Adipocyte (in vitro differentiated cells): ENCODE data around the gene LRP3.

ENCODE experiments used
- DNase-seq: peaks from one replicate; pipeline ENCODE4 v3.0.0-alpha.2; 2015; ENCODE audit warnings: low read depth
- H3K27me3 ChIP-seq: replicated peaks from 2 replicates; pipeline ENCODE4 v1.7.0; 2013; ENCODE audit warnings: mild to moderate bottlenecking, low read length, moderate library complexity; ENCODE audit not compliant: control insufficient read depth, insufficient read depth
- H3K36me3 ChIP-seq: 2 replicates; pipeline ENCODE4 v1.7.0; 2013; ENCODE audit warnings: low read length, mild to moderate bottlenecking, moderate library complexity; ENCODE audit not compliant: control insufficient read depth, insufficient read depth, severe bottlenecking
- H3K4me1 ChIP-seq: 2 replicates; pipeline ENCODE4 v1.7.0; 2013; ENCODE audit warnings: mild to moderate bottlenecking, low read length, moderate library complexity; ENCODE audit not compliant: control insufficient read depth, insufficient read depth
- H3K4me3 ChIP-seq: 2 replicates; pipeline ENCODE4 v1.7.0; 2013; ENCODE audit warnings: mild to moderate bottlenecking, low read length, moderate library complexity
- H3K9ac ChIP-seq: 2 replicates; pipeline ENCODE4 v1.7.0; 2013; ENCODE audit warnings: mild to moderate bottlenecking, low read length, moderate library complexity
- H3K9me3 ChIP-seq: 2 replicates; pipeline ENCODE4 v1.7.0; 2013; ENCODE audit warnings: mild to moderate bottlenecking, low read length, moderate library complexity; ENCODE audit not compliant: control insufficient read depth

The LRP3 gene

DNA sequence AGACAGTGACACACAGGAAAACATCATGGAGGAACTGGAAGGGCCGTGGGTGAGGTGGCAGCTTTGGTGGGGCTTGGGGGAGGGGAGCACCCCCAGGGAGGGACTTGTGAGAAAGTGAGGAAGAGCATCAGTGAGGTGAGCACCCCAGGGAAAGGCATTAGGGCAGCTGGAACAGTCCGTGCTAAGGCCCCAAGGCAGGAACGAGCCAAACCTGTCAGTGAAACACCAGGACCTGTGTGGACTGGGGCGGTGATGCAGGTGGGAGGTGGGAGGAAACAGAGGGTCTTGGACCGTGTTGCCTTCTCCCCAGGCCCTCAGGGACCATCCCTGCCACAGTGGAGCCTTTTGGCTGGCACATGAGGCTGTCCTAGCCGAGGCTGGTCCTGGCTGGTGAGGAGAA lies 48.8 kb downstream of the LRP3 start:
- Histone ChIP-seq H3K27me3 (peaks cover 7% of the 10 kb centered on the region), H3K9ac (no peak overlapping the region), H3K36me3 (no peaks in the 10 kb centered on the region), H3K4me3 (no peak overlapping the region), H3K4me1 (peaks cover 12% of the 10 kb centered on the region), H3K9me3 (peaks cover 3% of the 10 kb centered on the region)
- no peak for DNase-seq

DNA sequence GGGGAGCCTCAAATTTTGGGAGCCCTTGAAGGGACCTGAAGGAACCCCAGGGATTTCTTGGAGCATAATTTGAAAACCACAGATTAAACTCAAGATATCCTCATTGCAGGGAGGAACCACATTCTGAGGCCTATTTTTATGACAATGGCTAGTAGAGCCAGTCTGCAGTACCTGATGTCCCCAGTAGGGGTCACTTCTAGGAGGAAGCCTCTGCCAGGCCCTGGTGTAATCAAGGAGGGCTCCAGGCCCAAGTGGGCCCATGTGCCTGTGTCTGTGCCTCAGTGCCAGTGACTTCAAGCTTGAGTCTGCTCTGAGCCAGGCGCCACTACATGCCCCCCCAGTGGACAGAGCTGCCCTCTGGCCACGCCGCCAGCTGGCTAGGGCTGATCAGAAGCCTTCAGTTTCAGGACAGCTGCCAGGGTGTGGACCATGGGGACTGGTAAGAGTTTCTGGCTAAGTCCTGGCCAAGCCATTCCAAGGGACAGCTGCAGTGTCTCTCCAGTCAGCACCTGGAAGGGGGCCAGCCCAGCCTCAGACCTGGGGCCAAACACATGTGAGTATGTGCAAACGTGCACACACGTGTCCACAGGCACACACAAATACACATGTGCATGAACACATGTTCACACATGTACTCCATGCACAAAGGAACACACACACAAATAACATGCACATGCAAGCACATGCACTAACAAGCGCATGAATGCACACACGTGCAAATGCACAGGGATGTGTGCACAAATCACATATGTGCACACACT lies 52.0 kb downstream of the LRP3 start:
- Histone ChIP-seq H3K9ac (no peak overlapping the region), H3K27me3 (peaks cover 7% of the 10 kb centered on the region), H3K9me3 (peaks cover 3% of the 10 kb centered on the region), H3K4me3 (no peak overlapping the region), H3K36me3 (no peaks in the 10 kb centered on the region), H3K4me1 (peaks cover 9% of the 10 kb centered on the region)
- no peak for DNase-seq

- no peak for DNase-seq
- H3K4me3 ChIP-seq, result no peak overlapping the region
- no peak overlapping the region for H3K9ac ChIP-seq
- H3K9me3 ChIP-seq, result peaks cover 3% of the 10 kb centered on the region
- peaks cover 10% of the 10 kb centered on the region for H3K27me3 ChIP-seq
- H3K4me1 ChIP-seq, result peaks cover 5% of the 10 kb centered on the region
- no peaks in the 10 kb centered on the region for H3K36me3 ChIP-seq
Observed at GRCh38 chr19:33246709-33247440, 52.7 kb downstream of the LRP3 start.

- no peak overlapping the region for H3K4me3 ChIP-seq
- DNase-seq, result no peak
Observed at GRCh38 chr19:33247441-33247819, 53.3 kb downstream of the LRP3 start.

DNA sequence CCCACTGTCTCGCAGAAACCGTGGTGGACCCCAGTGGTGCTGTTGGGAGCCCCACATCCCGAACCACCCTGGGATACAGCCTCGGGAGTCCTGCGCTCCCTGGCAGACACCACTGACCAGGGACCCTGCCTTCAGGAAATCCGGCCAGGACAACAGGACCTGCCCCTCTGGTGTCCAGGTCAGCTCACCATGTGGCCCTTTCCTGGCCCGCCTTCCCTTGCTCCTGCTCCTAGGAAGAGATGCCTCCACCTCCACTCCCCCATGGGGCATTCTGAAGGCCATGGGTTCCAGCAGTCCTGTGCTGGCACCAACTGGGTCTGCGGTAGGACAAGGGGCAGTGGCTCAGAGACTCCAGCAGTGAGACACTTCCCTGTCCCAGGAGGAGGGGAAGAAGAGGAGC lies 54.0 kb downstream of the LRP3 start:
- H3K4me3 ChIP-seq, result no peak overlapping the region
- H3K27me3 ChIP-seq, result peaks cover 7% of the 10 kb centered on the region
- no peak overlapping the region for H3K9ac ChIP-seq
- H3K9me3 ChIP-seq, result peaks cover 3% of the 10 kb centered on the region
- H3K4me1 ChIP-seq, result peaks cover 5% of the 10 kb centered on the region
- no peaks in the 10 kb centered on the region for H3K36me3 ChIP-seq
- no peak for DNase-seq

More at GRCh38 chr19:33247441-33247819, 53.3 kb downstream of the LRP3 start:
- H3K9me3 ChIP-seq, result peaks cover 3% of the 10 kb centered on the region
- H3K27me3 ChIP-seq, result peaks cover 10% of the 10 kb centered on the region
- no peak overlapping the region for H3K9ac ChIP-seq
- H3K36me3 ChIP-seq, result no peaks in the 10 kb centered on the region
- H3K4me1 ChIP-seq, result peaks cover 5% of the 10 kb centered on the region

DNA sequence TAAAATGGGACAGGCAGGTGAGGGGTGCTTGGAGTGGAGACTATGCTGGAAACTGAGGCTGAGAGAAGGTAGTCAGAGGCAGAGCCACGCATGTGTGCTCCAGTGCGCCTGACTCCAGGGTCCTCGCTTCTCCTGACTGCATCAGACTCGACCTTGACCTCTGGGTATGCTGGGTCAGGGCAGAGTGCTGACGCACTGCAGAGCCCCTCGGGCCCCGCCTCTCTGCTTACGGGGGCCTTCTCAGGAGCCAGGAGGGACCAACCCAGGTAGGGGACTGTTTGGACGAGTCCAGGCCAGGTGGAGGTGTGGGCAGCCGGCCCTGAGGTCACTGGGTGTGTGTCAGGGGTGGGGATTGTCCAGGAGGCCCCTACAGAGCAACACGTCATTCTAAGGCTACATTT lies 54.4 kb downstream of the LRP3 start:
- Histone ChIP-seq H3K27me3 (peaks cover 3% of the 10 kb centered on the region), H3K9me3 (peaks cover 3% of the 10 kb centered on the region), H3K36me3 (no peaks in the 10 kb centered on the region), H3K9ac (no peak overlapping the region), H3K4me1 (peaks cover 5% of the 10 kb centered on the region), H3K4me3 (no peak overlapping the region)
- DNase-seq, result no peak

DNA sequence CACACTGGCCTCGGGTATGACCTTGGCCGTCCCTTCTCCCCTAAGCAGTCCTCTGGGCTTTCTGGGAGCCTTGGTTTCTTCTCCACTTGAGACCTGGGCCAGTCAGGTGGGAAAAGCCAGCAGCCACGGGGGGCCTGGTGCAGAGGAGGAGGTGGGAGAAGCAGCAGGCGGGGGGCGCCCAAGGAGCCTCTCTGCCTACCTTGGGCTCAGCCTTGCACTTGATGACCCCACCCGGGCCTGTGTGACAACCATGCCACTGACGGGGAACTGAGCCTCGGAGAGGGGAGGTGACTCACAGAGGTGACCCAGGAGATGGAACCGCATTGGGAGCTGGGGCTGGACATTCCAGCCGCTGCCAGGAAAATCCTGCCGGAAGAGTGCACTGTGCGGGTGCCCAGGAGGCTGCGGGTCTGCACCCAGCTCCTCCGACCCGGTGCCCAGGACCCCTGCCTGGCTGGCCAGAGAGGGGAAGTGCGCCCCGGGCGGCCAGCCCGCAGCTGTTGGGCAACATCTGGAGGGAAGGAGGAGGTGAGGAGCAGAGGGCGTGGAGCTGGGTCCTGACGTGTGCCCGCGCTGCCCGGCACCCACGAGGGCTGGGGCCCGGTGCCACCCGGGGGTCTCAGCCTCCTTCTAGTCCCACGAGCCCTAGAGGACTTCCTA lies 55.0 kb downstream of the LRP3 start:
- Histone ChIP-seq H3K27me3 (peaks cover 9% of the 10 kb centered on the region), H3K4me1 (peaks cover 5% of the 10 kb centered on the region), H3K9me3 (peaks cover 3% of the 10 kb centered on the region), H3K4me3 (no peak overlapping the region), H3K36me3 (no peaks in the 10 kb centered on the region), H3K9ac (no peak overlapping the region)
- no peak for DNase-seq

- H3K27me3 ChIP-seq, result peaks cover 15% of the 10 kb centered on the region
- no peak overlapping the region for H3K9ac ChIP-seq
- H3K4me1 ChIP-seq, result peaks cover 5% of the 10 kb centered on the region
- H3K9me3 ChIP-seq, result peaks cover 3% of the 10 kb centered on the region
- DNase-seq, result no peak
- H3K36me3 ChIP-seq, result no peaks in the 10 kb centered on the region
- H3K4me3 ChIP-seq, result no peak overlapping the region
Observed at GRCh38 chr19:33249740-33250366, 55.7 kb downstream of the LRP3 start.

GRCh38 chr19:33250500-33250899 lies 56.4 kb downstream of the LRP3 start:
- H3K4me1 ChIP-seq, result peaks cover 5% of the 10 kb centered on the region
- no peaks in the 10 kb centered on the region for H3K36me3 ChIP-seq
- H3K27me3 ChIP-seq, result peaks cover 19% of the 10 kb centered on the region
- DNase-seq, result no peak
- no peak overlapping the region for H3K4me3 ChIP-seq
- peaks cover 3% of the 10 kb centered on the region for H3K9me3 ChIP-seq
- H3K9ac ChIP-seq, result no peak overlapping the region

- Histone ChIP-seq H3K9ac (no peak overlapping the region), H3K4me3 (no peak overlapping the region), H3K27me3 (peaks cover 19% of the 10 kb centered on the region), H3K36me3 (no peaks in the 10 kb centered on the region), H3K9me3 (no peaks in the 10 kb centered on the region), H3K4me1 (peaks cover 5% of the 10 kb centered on the region)
- DNase-seq, result no peak
Observed at GRCh38 chr19:33251076-33251475, 56.9 kb downstream of the LRP3 start.

DNA sequence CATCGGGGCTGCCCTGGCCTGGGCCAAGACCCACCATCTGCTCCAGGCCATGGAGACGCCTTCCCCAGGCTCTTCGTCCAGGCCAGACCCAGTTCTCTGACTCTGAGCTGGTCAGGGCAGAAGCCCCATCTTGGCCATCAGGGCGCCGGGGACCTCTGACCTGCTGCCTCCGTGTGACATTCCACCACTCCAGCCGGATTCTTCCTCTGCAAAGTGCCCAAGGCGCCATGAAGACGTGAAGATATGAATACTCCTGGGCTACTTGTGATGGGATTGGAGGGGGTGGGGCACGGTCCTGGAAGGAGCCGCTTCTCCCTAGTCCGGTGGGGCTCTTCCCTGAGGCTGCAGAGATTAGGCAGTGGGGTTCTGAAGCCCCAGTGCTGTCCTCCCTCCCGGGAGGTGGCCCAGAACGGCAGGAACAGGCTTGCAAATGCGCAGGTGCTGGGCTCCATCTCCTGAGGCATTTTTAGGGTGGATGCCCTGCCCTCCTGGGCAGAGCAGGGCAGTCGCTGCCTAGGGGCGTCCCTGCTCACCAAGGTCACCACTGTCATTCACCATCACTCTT lies 57.5 kb downstream of the LRP3 start:
- Histone ChIP-seq H3K36me3 (no peaks in the 10 kb centered on the region), H3K27me3 (peaks cover 19% of the 10 kb centered on the region), H3K4me1 (peaks cover 2% of the 10 kb centered on the region), H3K4me3 (no peak overlapping the region), H3K9ac (no peak overlapping the region), H3K9me3 (no peaks in the 10 kb centered on the region)
- DNase-seq, result no peak
